C4-2B (cell line): ENCODE results near the gene PRSS38.

Source experiments
- CTCF ChIP-seq: fragments of 450-650 bp; conservative IDR thresholded peaks from 2 replicates; pipeline ENCODE4 v1.5.1; 2017; ENCODE audit warnings: mild to moderate bottlenecking
- ZFX ChIP-seq: fragments of 450-650 bp; IDR thresholded peaks from 2 replicates; pipeline ENCODE4 v1.6.1; 2017

DNA sequence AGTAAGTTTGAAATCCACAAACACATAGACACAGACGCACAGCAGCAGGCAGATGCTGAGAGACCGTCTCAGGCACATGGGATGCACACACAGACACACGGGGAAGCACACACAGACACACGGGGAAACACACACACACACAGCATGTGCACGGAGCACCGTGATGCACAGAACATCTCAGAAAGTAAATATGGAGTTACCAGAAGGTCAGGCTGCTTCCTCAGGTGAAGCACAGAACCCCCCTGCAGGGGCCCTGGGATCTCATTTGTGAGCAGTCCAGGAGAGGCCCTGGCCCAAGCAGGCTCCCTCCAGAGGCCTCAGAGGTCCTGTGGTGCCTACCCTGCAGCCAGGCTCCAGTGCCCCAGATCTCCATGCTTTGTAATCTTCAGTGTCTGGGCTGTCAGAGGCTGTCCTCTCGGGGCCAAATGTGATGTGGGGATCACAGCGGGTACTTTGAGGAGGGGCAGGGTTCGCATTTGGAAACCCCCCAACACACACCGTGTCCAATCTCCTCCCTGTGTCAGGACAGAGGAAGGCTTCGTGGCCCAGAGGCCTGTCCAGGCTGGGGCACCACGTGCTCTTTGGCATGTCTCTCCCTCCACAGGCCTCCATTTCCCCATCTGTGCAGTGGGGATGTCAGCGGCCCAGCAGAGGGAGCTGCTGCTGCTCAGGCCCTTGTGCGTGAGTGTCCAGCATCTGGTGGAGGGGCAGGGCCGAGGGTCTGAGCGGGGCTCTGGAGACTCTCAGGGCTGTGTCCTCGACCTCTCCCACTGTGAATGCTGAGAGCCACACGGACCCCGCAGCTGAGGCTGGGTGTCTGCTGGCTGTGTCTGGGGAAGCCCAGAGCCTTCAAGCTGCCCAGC is 23.0 kb upstream of the PRSS38 start:
- TF ChIP-seq CTCF (peak; percentile 63), ZFX (no peak)
